OCI-LY3 (cell line): Measurements from ENCODE around the gene CLPSL2.

ENCODE experiments used
- CTCF ChIP-seq: fragments of 200-600, 300-600 bp; sonication (generic); IDR thresholded peaks from 2 replicates; pipeline ENCODE4 v1.5.1; 2014; ENCODE audit warnings: antibody characterized with exemption, low read length, low read depth
- EZH2phosphoT487 ChIP-seq: fragments of 200-600 bp; shearing (Covaris generic); IDR thresholded peaks from 2 replicates; pipeline ENCODE4 v1.6.1; 2018; ENCODE audit warnings: antibody characterized with exemption, mixed run types, low read depth

- TF ChIP-seq CTCF (no peak), EZH2phosphoT487 (no peak)
These were observed 9.9 kb downstream of the CLPSL2 start for GRCh38 chr6:35786272-35786671.
